Measurements from ENCODE around the gene CCDC92.

CCDC92 gene

DNA sequence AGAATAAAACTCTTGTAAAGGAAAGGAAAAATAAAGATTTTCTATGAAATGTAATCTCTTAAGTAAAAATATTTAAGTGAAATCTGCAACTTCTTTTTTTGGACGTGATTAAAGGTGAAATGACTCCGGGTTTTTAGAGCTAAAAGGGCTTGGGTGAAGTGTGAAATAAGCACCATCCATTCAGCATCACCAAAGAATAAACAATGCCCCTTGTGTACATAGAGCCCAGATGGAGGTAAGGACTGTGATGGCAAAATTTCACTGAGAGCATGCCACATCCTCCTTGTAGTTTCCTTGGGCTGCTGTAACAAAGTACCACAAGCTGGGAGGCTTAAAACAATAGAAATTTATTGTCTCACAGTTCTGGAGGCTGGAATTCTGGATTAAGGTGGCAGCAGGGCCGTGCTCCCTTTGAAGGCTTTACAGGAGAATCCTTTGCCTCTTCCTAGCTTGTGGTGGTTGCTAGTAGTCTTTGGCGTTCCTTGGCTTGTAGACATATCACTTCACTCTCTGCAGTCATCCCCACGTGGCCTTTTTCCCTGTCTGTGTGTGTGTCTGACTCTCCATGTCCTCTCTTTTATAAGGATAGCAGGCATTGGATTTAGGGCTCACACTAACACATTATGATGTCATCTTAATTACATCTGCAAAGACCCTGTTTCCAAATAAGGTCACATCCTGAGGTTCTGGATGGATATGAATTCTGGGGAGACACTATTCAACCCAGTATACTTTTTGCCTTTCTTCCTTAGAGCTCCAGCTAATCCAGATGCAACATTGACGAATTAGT is 24.6 kb upstream of the CCDC92 start:
- Histone ChIP-seq H3K27me3 (replicated peaks in 2 of 5; ENCODE audit: control insufficient read depth in 4 of 5, insufficient read depth in 5 of 5, low read length in 4 of 5) (no peaks in the 10 kb centered on the region), H3K27ac (ENCODE audit: insufficient read depth in 1 of 2, low read depth in 1 of 2, low read length in 2 of 2, poor library complexity in 1 of 2, severe bottlenecking in 2 of 2) (no peak overlapping the region), H3K4me3 (ENCODE audit: control insufficient read depth in 1 of 7, extremely low read depth in 1 of 7, insufficient read depth in 4 of 7, low read depth in 2 of 7, low read length in 6 of 7) (no peak overlapping the region), H3K36me3 (ENCODE audit: control insufficient read depth in 4 of 4, insufficient read depth in 4 of 4, low read length in 3 of 4) (peaks cover 10 to 63% (median 28%) of the 10 kb centered on the region in 4 experiments), H3K9me3 (ENCODE audit: control extremely low read depth in 1 of 5, control insufficient read depth in 4 of 5, insufficient read depth in 2 of 5, low read depth in 1 of 5, low read length in 4 of 5) (no peaks in the 10 kb centered on the region), H3K4me1 (ENCODE audit: control extremely low read depth in 1 of 4, control insufficient read depth in 4 of 4, insufficient read depth in 4 of 4, low read length in 3 of 4) (peaks cover 0 to 2% (median under 1%) of the 10 kb centered on the region in 4 experiments)
- DNase-seq = no peak
- 96% methylated on average over 4 of the region's 6 CpGs for WGBS (ENCODE audit: insufficient coverage)
- CTCF ChIA-PET = interaction anchor here (1.6 to 4.7 kb wide), 4 partner anchors 9 to 34 kb away, joined by 4 to 43 read pairs (median 7); no protein-coding TSS in a partner anchor
- POLR2A ChIA-PET = no interaction called here

DNA sequence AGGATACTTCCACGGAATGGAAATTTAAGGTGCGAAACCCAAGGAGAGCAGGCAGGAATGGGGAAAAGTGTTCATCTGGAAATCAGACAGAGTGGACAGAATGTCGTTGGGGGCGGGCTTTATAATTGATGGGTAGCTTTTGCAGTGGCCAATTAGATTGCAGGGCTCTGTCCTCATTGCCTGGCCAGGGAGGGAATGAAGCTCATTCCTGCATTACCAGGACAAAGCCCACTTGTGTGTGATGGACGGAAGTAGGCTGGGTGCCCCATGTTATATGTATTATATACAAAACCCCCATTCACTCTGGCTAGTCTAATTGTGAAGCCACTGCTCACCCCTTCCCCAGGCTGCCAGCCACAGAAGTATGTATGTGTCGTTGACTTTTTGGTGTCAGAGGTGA is 23.9 kb upstream of the CCDC92 start:
- DNase-seq = no peak
- Histone ChIP-seq H3K4me3 (ENCODE audit: control insufficient read depth in 1 of 7, extremely low read depth in 1 of 7, insufficient read depth in 4 of 7, low read depth in 2 of 7, low read length in 6 of 7) (no peak overlapping the region), H3K9me3 (ENCODE audit: control extremely low read depth in 1 of 5, control insufficient read depth in 4 of 5, insufficient read depth in 2 of 5, low read depth in 1 of 5, low read length in 4 of 5) (no peaks in the 10 kb centered on the region), H3K4me1 (ENCODE audit: control extremely low read depth in 1 of 4, control insufficient read depth in 4 of 4, insufficient read depth in 4 of 4, low read length in 3 of 4) (peaks cover 0 to 2% (median 0%) of the 10 kb centered on the region in 4 experiments), H3K27ac (ENCODE audit: insufficient read depth in 1 of 2, low read depth in 1 of 2, low read length in 2 of 2, poor library complexity in 1 of 2, severe bottlenecking in 2 of 2) (no peak overlapping the region), H3K36me3 (ENCODE audit: control insufficient read depth in 4 of 4, insufficient read depth in 4 of 4, low read length in 3 of 4) (peaks cover 9 to 61% (median 28%) of the 10 kb centered on the region in 4 experiments), H3K27me3 (replicated peaks in 2 of 5; ENCODE audit: control insufficient read depth in 4 of 5, insufficient read depth in 5 of 5, low read length in 4 of 5) (no peaks in the 10 kb centered on the region)
- CTCF ChIA-PET = interaction anchor here (0.8 to 4.7 kb wide), 4 partner anchors 10 to 34 kb away, joined by 5 to 43 read pairs (median 7); no protein-coding TSS in a partner anchor
- POLR2A ChIA-PET = no interaction called here
- 85% methylated on average over 5 of the region's 6 CpGs for WGBS (ENCODE audit: insufficient coverage)

DNA sequence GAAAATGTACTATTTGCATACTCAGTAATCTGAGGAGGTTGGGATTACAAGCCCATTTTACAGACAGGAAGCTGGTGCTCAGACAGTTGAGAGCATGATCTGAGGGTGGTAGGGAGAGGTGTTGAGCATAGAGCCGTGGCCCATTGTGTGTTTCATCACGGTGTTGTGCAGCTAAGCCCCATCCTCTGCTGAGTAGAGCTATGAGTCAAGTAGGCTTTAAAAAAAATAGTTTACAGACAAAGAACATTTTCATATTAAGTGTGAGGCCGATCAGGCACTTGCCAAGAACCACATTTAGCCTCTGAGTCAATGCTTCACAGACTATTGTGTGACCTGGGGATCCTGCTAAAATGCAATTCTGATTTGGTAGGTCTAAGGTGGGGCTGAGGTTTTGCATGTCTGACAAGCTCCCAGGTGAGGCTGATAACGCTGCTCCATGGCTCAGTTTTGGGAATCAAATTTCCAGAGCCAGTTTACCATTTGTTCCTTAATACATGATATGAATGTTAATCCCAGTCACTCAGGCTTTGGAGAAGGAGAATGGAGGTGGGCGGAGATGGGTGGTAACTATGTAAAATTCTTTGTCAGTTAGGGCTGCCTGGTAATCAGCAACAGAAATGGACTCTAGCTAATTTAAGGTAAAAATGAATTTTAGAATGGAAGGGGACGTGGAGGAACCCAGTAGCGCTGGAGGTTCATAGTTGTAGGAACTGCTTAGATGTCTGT is 22.6 kb upstream of the CCDC92 start:
- no peak for DNase-seq
- WGBS (ENCODE audit: insufficient coverage) = 100% methylated on average over 4 of the region's 7 CpGs
- H3K27me3 ChIP-seq (replicated peaks in 2 of 5; ENCODE audit: control insufficient read depth in 4 of 5, insufficient read depth in 5 of 5, low read length in 4 of 5) = no peaks in the 10 kb centered on the region
- H3K9me3 ChIP-seq (ENCODE audit: control extremely low read depth in 1 of 5, control insufficient read depth in 4 of 5, insufficient read depth in 2 of 5, low read depth in 1 of 5, low read length in 4 of 5) = no peaks in the 10 kb centered on the region
- CTCF ChIA-PET = interaction anchor here (0.8 to 4.7 kb wide), 5 partner anchors 9 to 193 kb away, joined by 3 to 43 read pairs (median 3); no protein-coding TSS in a partner anchor
- H3K4me3 ChIP-seq (ENCODE audit: control insufficient read depth in 1 of 7, extremely low read depth in 1 of 7, insufficient read depth in 4 of 7, low read depth in 2 of 7, low read length in 6 of 7) = no peak overlapping the region
- H3K4me1 ChIP-seq (ENCODE audit: control extremely low read depth in 1 of 4, control insufficient read depth in 4 of 4, insufficient read depth in 4 of 4, low read length in 3 of 4) = peaks cover 0 to 9% (median 5%) of the 10 kb centered on the region in 4 experiments
- no peak overlapping the region for H3K27ac ChIP-seq (ENCODE audit: insufficient read depth in 1 of 2, low read depth in 1 of 2, low read length in 2 of 2, poor library complexity in 1 of 2, severe bottlenecking in 2 of 2)
- peaks cover 4 to 57% (median 27%) of the 10 kb centered on the region in 4 experiments for H3K36me3 ChIP-seq (ENCODE audit: control insufficient read depth in 4 of 4, insufficient read depth in 4 of 4, low read length in 3 of 4)
- POLR2A ChIA-PET = no interaction called here

DNA sequence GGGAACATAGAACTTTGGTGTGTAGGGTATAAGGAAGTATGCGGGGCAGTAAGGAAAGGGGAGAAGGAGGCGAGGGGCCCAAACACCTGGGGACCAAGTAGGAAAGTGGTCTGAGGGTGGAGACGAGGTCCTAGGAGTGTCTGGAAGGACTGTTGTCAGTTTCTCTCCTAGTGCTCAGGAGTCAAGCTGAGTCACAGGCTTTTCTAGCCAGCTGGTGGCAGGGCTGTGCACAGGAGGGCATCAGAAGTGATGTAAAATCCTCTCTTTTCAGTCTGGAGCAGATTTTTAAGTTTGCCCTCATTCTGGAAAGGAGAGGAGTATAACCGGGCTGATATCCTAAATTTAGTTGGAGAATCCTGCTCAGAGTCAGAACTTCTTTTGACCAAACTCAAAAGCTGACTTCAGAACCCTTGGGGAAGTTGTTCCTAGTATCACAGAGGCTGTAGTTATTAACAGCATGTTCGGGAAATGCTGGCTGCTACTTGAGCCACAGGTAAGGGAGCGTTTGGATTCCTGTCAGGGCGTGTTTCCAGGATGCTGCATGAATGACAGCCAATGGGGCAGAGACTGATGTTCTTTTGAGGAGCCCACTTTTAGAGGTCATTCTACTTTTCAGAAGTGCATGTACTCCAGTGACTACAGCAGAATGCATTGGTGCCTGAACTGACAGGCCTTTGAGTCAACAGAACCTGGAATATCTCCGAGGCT is 19.6 kb upstream of the CCDC92 start:
- no peaks in the 10 kb centered on the region for H3K9me3 ChIP-seq (ENCODE audit: control extremely low read depth in 1 of 5, control insufficient read depth in 4 of 5, insufficient read depth in 2 of 5, low read depth in 1 of 5, low read length in 4 of 5)
- no peak for DNase-seq
- 96% methylated on average over 7 of the region's 8 CpGs for WGBS (ENCODE audit: insufficient coverage)
- no peak overlapping the region for H3K27ac ChIP-seq (ENCODE audit: insufficient read depth in 1 of 2, low read depth in 1 of 2, low read length in 2 of 2, poor library complexity in 1 of 2, severe bottlenecking in 2 of 2)
- no peaks in the 10 kb centered on the region for H3K27me3 ChIP-seq (replicated peaks in 2 of 5; ENCODE audit: control insufficient read depth in 4 of 5, insufficient read depth in 5 of 5, low read length in 4 of 5)
- H3K4me3 ChIP-seq (ENCODE audit: control insufficient read depth in 1 of 7, extremely low read depth in 1 of 7, insufficient read depth in 4 of 7, low read depth in 2 of 7, low read length in 6 of 7) = no peak overlapping the region
- peaks cover 0 to 15% (median 8%) of the 10 kb centered on the region in 4 experiments for H3K4me1 ChIP-seq (ENCODE audit: control extremely low read depth in 1 of 4, control insufficient read depth in 4 of 4, insufficient read depth in 4 of 4, low read length in 3 of 4)
- ChIA-PET CTCF (interaction anchor here (0.9 to 1.2 kb wide), 4 partner anchors 12 to 131 kb away, joined by 3 read pairs; no protein-coding TSS in a partner anchor), POLR2A (no interaction called here)
- peaks cover 4 to 50% (median 29%) of the 10 kb centered on the region in 4 experiments for H3K36me3 ChIP-seq (ENCODE audit: control insufficient read depth in 4 of 4, insufficient read depth in 4 of 4, low read length in 3 of 4)

DNA sequence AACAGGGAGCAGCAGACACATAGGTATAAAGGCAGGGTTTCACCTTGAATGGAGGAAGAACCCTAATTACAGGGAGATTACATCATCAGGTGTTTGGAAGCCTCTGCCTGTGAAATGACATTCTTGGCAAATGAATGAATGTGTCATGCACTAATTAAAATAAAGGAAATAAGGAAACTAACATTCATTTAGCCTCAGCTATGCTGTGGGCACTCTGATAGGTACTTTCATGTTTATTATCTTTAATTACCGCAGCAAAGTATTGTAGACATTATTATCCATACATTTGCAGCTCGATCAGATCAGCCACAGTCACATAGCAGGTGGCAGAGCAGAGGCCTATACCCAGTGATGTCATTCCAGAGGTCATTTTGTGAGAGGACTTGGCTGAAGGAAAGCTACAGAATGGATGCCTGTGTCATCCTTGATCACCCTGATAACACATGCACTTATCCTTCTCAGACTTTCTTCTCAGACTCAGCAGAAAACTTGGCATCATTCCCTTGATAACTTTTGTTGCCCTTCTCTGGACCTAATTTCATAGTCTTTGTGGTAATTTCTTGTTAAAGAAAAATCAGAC is 18.8 kb upstream of the CCDC92 start:
- DNase-seq = no peak
- Histone ChIP-seq H3K4me3 (ENCODE audit: control insufficient read depth in 1 of 7, extremely low read depth in 1 of 7, insufficient read depth in 4 of 7, low read depth in 2 of 7, low read length in 6 of 7) (no peak overlapping the region), H3K27me3 (replicated peaks in 2 of 5; ENCODE audit: control insufficient read depth in 4 of 5, insufficient read depth in 5 of 5, low read length in 4 of 5) (no peaks in the 10 kb centered on the region), H3K27ac (ENCODE audit: insufficient read depth in 1 of 2, low read depth in 1 of 2, low read length in 2 of 2, poor library complexity in 1 of 2, severe bottlenecking in 2 of 2) (no peak overlapping the region), H3K4me1 (ENCODE audit: control extremely low read depth in 1 of 4, control insufficient read depth in 4 of 4, insufficient read depth in 4 of 4, low read length in 3 of 4) (peaks cover 0 to 13% (median 8%) of the 10 kb centered on the region in 4 experiments), H3K9me3 (ENCODE audit: control extremely low read depth in 1 of 5, control insufficient read depth in 4 of 5, insufficient read depth in 2 of 5, low read depth in 1 of 5, low read length in 4 of 5) (no peaks in the 10 kb centered on the region), H3K36me3 (ENCODE audit: control insufficient read depth in 4 of 4, insufficient read depth in 4 of 4, low read length in 3 of 4) (peaks cover 4 to 48% (median 29%) of the 10 kb centered on the region in 4 experiments)
- 100% methylated on average over 2 of the region's 2 CpGs for WGBS (ENCODE audit: insufficient coverage)
- CTCF ChIA-PET = interaction anchor here (0.6 to 1.7 kb wide), 5 partner anchors 11 to 352 kb away, joined by 3 to 5 read pairs (median 4); no protein-coding TSS in a partner anchor
- POLR2A ChIA-PET = no interaction called here

DNA sequence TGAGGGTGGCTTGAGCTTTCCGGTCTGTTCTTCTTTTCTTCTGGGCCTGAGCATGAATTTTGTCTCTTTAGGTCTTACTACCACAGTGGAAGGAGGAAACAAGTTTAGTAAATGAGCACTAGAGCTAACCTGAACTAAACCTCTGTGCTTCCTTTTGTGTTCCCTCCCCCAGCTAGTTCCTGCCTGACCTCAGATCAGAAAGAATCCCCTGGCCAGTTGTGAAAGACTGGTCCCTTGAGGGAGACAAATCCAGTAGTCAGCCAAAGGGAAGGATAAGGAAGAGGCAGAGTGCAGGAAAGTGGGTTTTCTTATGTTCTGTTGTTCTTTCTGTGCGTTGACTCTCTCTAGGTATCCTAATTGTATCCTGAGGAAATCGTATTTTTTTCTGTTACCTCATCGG is 17.9 kb upstream of the CCDC92 start:
- H3K27ac ChIP-seq (ENCODE audit: insufficient read depth in 1 of 2, low read depth in 1 of 2, low read length in 2 of 2, poor library complexity in 1 of 2, severe bottlenecking in 2 of 2) = peak overlapping the region in 1 of 2 experiments; percentile 27
- WGBS (ENCODE audit: insufficient coverage) = 74% methylated on average over 3 of the region's 4 CpGs
- DNase-seq = peak in 2 of 3 donors; percentile 8 to 28

More for the DNA sequence above, 17.9 kb upstream of the CCDC92 start:
- ChIA-PET CTCF (interaction anchor here (1.0 to 1.7 kb wide), 5 partner anchors 14 to 89 kb away, joined by 3 to 5 read pairs (median 4); no protein-coding TSS in a partner anchor), POLR2A (no interaction called here)
- H3K36me3 ChIP-seq (ENCODE audit: control insufficient read depth in 4 of 4, insufficient read depth in 4 of 4, low read length in 3 of 4) = peaks cover 7 to 44% (median 27%) of the 10 kb centered on the region in 4 experiments
- H3K4me3 ChIP-seq (ENCODE audit: control insufficient read depth in 1 of 7, extremely low read depth in 1 of 7, insufficient read depth in 4 of 7, low read depth in 2 of 7, low read length in 6 of 7) = no peak overlapping the region
- H3K9me3 ChIP-seq (ENCODE audit: control extremely low read depth in 1 of 5, control insufficient read depth in 4 of 5, insufficient read depth in 2 of 5, low read depth in 1 of 5, low read length in 4 of 5) = no peaks in the 10 kb centered on the region
- H3K4me1 ChIP-seq (ENCODE audit: control extremely low read depth in 1 of 4, control insufficient read depth in 4 of 4, insufficient read depth in 4 of 4, low read length in 3 of 4) = peaks cover 0 to 13% (median 8%) of the 10 kb centered on the region in 4 experiments
- no peaks in the 10 kb centered on the region for H3K27me3 ChIP-seq (replicated peaks in 2 of 5; ENCODE audit: control insufficient read depth in 4 of 5, insufficient read depth in 5 of 5, low read length in 4 of 5)
